SW 1271 (cell line): Measurements from ENCODE around the gene HAT1.
"Not testable (repeated sequence)": the region's sequence is repeated elsewhere in the genome, so short reads cannot be mapped to it uniquely, and the experiment has no call there.

ENCODE experiments used
- DNase-seq, 2 experiments: peaks; one replicate each; lab custom pipeline; 2025; lab: John Stamatoyannopoulos, UW

HAT1 gene

DNA sequence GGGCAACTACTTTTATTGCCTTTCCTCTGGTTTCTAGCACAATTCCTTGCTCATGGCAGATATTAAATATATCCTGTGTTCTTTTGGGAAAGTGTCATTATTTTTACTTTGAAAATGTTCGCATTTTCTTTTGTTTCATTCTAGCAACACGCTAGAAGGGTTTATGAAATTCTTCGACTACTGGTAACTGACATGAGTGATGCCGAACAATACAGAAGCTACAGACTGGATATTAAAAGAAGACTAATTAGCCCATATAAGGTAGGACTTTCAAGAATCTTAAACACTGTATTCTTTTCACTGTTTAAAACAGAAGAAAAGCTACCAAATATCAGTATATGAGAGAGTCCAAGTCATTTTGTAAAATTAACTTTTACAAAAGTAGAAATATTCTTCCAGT lies 56.8 kb downstream of the HAT1 start:
- no peak for DNase-seq

GRCh38 chr2:171983924-171984323 lies 61.7 kb downstream of the HAT1 start:
- not testable (repeated sequence) for DNase-seq

GRCh38 chr2:171985076-171985475 lies 62.8 kb downstream of the HAT1 start:
- no peak for DNase-seq

GRCh38 chr2:171986778-171987177 lies 64.5 kb downstream of the HAT1 start:
- DNase-seq = no peak

- DNase-seq = no peak
Measured at GRCh38 chr2:171991027-171991426, 68.8 kb downstream of the HAT1 start.

- no peak for DNase-seq
Measured at GRCh38 chr2:171995586-171995985, 73.3 kb downstream of the HAT1 start.

GRCh38 chr2:171996021-171996420 lies 73.8 kb downstream of the HAT1 start:
- DNase-seq = no peak

GRCh38 chr2:171997031-171997430 lies 74.8 kb downstream of the HAT1 start:
- DNase-seq = not testable (repeated sequence)

- DNase-seq = no peak
Measured at GRCh38 chr2:171999161-171999560, 76.9 kb downstream of the HAT1 start.

- peak; percentile 65 to 83 for DNase-seq
Measured at GRCh38 chr2:171999604-172000469, 77.6 kb downstream of the HAT1 start, which contains the start of gene METAP1D. Gene METAP1D, plus strand, starts transcription at chr2:171999953. Its CDS starts 17 bp downstream, at chr2:171999970.

- no peak for DNase-seq
Measured at GRCh38 chr2:172000696-172001361, 78.6 kb downstream of the HAT1 start.

GRCh38 chr2:172007372-172007771 lies 85.1 kb downstream of the HAT1 start:
- no peak for DNase-seq

GRCh38 chr2:172009823-172010222 lies 87.6 kb downstream of the HAT1 start:
- no peak for DNase-seq

DNA sequence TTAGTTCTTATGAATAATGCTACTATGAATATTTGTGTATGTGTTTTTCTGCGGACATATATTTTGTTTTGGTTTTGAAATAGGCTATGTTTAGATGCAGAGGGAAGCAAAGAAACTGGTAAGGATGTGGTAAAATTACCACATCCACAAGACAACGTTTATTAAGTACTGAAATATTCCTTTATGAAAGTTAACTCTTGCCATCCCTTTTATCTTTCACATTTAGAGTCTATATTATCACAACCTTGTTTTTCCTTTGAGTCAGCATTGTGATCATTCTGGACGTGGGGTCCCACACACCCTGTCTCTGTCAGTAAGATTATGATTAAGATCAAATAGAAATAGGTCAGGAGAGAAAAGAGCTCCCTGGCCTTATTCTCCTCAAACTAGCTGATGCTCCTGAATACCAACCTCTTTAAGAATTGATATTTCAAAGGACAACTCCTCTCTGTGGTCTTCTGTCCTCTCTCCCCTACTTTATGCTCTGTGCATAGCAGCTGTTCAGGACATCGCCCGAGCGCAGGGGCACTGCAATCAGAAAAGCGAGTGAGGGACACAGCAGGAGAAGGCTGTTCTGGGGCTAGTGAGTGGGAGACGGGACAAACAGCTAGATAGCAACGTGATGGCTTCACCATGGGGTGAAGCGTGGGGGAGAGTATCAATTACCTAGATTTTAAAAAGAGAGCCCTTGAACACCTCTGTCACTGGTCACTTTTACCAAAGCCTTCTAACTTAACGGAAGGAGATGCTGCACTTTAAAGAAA lies 89.7 kb downstream of the HAT1 start:
- DNase-seq = no peak

- DNase-seq = no peak
Measured at GRCh38 chr2:172012677-172013391, 90.6 kb downstream of the HAT1 start.

DNA sequence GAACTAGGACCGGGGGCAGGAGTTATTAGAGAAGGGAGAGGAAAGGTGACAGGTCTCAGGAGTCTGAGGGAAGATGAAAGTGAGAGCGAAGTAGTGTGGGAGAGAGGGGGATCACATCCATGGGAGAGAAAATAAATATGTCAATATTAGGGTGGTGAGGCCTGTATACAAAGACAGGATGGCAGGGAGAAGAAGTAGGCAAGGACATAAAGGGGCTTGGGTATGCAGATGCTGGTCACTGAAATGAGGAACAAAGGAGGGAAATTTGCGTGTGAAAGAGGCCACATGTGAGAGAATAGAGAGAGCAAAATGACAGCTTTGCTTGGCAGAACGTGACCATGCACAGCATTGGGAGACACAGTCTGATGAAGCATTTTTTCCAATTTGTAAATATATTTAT lies 91.1 kb downstream of the HAT1 start:
- no peak for DNase-seq

- DNase-seq = no peak
Measured at GRCh38 chr2:172021074-172021931, 99.0 kb downstream of the HAT1 start.

- no peak for DNase-seq
Measured at GRCh38 chr2:172021955-172022354, 99.7 kb downstream of the HAT1 start.

GRCh38 chr2:172031536-172031935 lies 109.3 kb downstream of the HAT1 start:
- DNase-seq = no peak
